ENCODE data around the gene JSRP1.

DNA sequence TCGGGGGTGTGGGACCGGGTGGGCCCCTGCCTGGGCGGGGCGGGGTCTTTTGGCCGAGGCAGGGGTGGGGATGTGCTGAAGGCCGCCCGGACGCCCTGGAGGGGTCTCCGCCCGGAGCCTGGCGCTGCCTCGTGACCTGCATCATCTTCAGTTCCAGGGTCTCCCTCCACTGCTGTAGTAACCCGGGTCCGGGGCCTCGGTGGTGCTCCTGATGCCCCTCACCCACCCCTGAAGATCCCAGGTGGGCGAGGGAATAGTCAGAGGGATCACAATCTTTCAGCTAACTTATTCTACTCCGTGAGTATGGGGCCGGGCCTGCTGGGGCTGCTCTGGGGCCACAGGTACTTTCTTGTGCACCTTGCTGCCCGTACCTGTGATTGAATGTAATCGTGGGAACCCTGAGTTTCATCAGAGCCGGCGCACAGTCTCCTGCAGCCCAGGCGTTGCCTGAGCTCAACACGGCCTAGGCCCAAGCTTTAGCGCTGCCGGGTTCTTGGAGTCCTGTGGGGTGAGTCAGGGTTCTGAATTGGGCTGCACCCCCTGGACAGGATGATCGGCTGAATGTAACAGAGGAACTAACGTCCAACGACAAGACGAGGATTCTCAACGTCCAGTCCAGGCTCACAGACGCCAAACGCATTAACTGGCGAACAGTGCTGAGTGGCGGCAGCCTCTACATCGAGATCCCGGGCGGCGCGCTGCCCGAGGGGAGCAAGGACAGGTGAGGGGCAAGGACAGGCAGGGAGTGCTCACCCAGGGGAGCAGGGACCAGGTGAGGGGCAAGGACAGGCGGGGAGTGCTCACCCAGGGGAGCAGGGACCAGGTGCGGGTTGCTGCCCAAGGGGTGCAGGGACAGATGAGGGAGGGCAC is 15.3 kb upstream of the JSRP1 start:
- TF ChIP-seq, protein P1, sequence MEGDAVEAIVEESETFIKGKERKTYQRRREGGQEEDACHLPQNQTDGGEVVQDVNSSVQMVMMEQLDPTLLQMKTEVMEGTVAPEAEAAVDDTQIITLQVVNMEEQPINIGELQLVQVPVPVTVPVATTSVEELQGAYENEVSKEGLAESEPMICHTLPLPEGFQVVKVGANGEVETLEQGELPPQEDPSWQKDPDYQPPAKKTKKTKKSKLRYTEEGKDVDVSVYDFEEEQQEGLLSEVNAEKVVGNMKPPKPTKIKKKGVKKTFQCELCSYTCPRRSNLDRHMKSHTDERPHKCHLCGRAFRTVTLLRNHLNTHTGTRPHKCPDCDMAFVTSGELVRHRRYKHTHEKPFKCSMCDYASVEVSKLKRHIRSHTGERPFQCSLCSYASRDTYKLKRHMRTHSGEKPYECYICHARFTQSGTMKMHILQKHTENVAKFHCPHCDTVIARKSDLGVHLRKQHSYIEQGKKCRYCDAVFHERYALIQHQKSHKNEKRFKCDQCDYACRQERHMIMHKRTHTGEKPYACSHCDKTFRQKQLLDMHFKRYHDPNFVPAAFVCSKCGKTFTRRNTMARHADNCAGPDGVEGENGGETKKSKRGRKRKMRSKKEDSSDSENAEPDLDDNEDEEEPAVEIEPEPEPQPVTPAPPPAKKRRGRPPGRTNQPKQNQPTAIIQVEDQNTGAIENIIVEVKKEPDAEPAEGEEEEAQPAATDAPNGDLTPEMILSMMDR (conservative IDR thresholded peaks at IDR 0.05; ENCODE audit: low read length) = no peak
- TF ChIP-seq EZH2phosphoT487 (IDR thresholded peaks at IDR 0.05; ENCODE audit: borderline replicate concordance, low read depth, low read length) = no peak
